Esophagus squamous epithelium (tissue), 4 donors: ENCODE measurements around the gene CACNA2D2.

Experiments
- POLR2A ChIP-seq, 4 donors: fragments of 450-650 bp; IDR thresholded peaks; one replicate each; pipeline ENCODE4 v1.6.1; 2017; ENCODE audit warnings: antibody characterized with exemption in 4 of 4, mild to moderate bottlenecking in 4 of 4, moderate library complexity in 3 of 4
- TF ChIP-seq, protein P1 (sequence below), 6 experiments: fragments of 450-650 bp in 4 of 6; fragments of 200-600 bp in 2 of 6; sonication (generic) in 2 of 6; IDR thresholded peaks; one replicate each; pipeline ENCODE4 v1.5.1; 2016 to 2019; ENCODE audit warnings: antibody characterized with exemption in 6 of 6, mild to moderate bottlenecking in 4 of 6, moderate library complexity in 4 of 6

DNA sequence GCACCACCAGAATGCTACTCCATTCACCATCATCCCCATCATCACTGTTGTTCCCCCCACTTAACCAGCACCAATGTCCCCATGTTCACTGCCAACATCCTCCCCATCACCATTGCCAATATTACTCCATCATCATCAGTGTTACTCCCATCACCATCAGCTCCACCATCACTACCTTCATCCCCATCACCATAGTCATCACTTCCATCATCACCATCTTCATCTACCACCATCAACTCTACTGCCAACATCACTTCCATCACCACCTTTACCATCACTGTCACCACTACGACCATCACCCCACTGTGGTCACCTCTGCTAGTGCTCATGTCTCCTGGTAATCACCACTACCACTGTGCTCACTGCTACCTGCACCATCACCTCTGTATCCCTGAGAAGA is 96.9 kb downstream of the CACNA2D2 start:
- TF ChIP-seq, protein P1, sequence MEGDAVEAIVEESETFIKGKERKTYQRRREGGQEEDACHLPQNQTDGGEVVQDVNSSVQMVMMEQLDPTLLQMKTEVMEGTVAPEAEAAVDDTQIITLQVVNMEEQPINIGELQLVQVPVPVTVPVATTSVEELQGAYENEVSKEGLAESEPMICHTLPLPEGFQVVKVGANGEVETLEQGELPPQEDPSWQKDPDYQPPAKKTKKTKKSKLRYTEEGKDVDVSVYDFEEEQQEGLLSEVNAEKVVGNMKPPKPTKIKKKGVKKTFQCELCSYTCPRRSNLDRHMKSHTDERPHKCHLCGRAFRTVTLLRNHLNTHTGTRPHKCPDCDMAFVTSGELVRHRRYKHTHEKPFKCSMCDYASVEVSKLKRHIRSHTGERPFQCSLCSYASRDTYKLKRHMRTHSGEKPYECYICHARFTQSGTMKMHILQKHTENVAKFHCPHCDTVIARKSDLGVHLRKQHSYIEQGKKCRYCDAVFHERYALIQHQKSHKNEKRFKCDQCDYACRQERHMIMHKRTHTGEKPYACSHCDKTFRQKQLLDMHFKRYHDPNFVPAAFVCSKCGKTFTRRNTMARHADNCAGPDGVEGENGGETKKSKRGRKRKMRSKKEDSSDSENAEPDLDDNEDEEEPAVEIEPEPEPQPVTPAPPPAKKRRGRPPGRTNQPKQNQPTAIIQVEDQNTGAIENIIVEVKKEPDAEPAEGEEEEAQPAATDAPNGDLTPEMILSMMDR (IDR thresholded peaks at IDR 0.05), result no peak
- TF ChIP-seq POLR2A (IDR thresholded peaks at IDR 0.05), result no peak
